ENCODE data around the gene MMP8. TPM values are rescaled to one million over a fixed set of nuclear protein-coding genes. Genes with fewer than 3 reads are reported as not detected.

The MMP8 gene
- total and polyA plus RNA-seq, 9 of the 15 experiments (the other 6 are each of a cell fraction or from before 2014, with no cell fraction given), result not detected

- Histone ChIP-seq H3K36me3 (ENCODE audit: control insufficient read depth, insufficient read depth, low read length) (no peaks in the 10 kb centered on the region), H2AFZ (ENCODE audit: low read depth, low read length) (no peak overlapping the region), H3K4me3 (no peak overlapping the region), H3K27ac (ENCODE audit: extremely low read depth, low read depth, low read length) (no peak overlapping the region), H4K20me1 (replicated peaks; ENCODE audit: control insufficient read depth, insufficient read depth, low read length) (no peaks in the 10 kb centered on the region), H3K4me2 (ENCODE audit: insufficient read depth, low read length) (no peak overlapping the region), H3K9ac (ENCODE audit: insufficient read depth in 1 of 2, low read depth in 2 of 2, low read length in 2 of 2) (no peak overlapping the region), H3K9me1 (ENCODE audit: control insufficient read depth, insufficient read depth, low read length) (no peaks in the 10 kb centered on the region), H3K9me3 (replicated peaks; ENCODE audit: control insufficient read depth, insufficient read depth, low read depth, low read length) (no peaks in the 10 kb centered on the region), H3K79me2 (ENCODE audit: control insufficient read depth, insufficient read depth, low read length) (no peaks in the 10 kb centered on the region), H3K27me3 (ENCODE audit: control insufficient read depth in 2 of 2, insufficient read depth in 2 of 2, low read length in 2 of 2) (no peaks in the 10 kb centered on the region), H3K4me1 (replicated peaks in 1 of 2; ENCODE audit: control insufficient read depth in 2 of 2, insufficient read depth in 2 of 2, low read length in 2 of 2) (no peaks in the 10 kb centered on the region)
- intact Hi-C loops (cut with micrococcal nuclease), result no loop called here
- FAIRE-seq (no peak), ATAC-seq (no peak), DNase-seq (ENCODE audit: extremely low read depth in 1 of 4, low spot score in 3 of 4) (no peak)
- ChIA-PET CTCF (ENCODE audit: low intra/inter-chr PET ratio) (no interaction called here), POLR2A (no interaction called here)
- no TSS peak for BruUV-seq (replicated peaks)
- TF ChIP-seq ZNF609 (CRISPR knock-in tag; IDR thresholded peaks at IDR 0.05; ENCODE audit: borderline replicate concordance) (no peak), TRIM24 (IDR thresholded peaks at IDR 0.05) (no peak), ZNF280A (IDR thresholded peaks at IDR 0.05; ENCODE audit: low read depth, partially characterized antibody) (no peak), ZBTB33 (CRISPR knock-in tag; IDR thresholded peaks at IDR 0.05) (no peak), MTA2 (IDR thresholded peaks at IDR 0.05; ENCODE audit: low read depth) (no peak)
- in situ Hi-C loops (cut with MboI), result no loop called here
These were observed 26.9 kb upstream of the MMP8 start for GRCh38 chr11:102751673-102752072.

Data from K562 (cell line).